HCT116 (cell line): ENCODE results near the gene GRHL3.

Experiments
- CBX3 ChIP-seq: IDR thresholded peaks from 2 replicates; pipeline ENCODE4 v1.6.1; 2012; ENCODE audit warnings: low read depth
- CTCF ChIP-seq, 3 experiments: fragments of 200-600 bp in 1 of 3; sonication (generic) in 1 of 3; IDR thresholded peaks in 2 of 3; conservative IDR thresholded peaks in 1 of 3; 2 replicates each; pipeline ENCODE4 v1.5.1; 2012 to 2017; ENCODE audit warnings: low read depth in 2 of 3, low read length in 2 of 3, antibody characterized with exemption in 1 of 3, borderline replicate concordance in 1 of 3, control low read depth in 1 of 3, mild to moderate bottlenecking in 1 of 3, mixed read lengths in 1 of 3, mixed run types in 1 of 3, moderate library complexity in 1 of 3; ENCODE audit not compliant: insufficient read depth in 1 of 3
- MAX ChIP-seq: IDR thresholded peaks from 2 replicates; pipeline ENCODE4 v1.6.1; 2012
- POLR2A ChIP-seq: IDR thresholded peaks from 2 replicates; pipeline ENCODE4 v1.7.0; 2011; ENCODE audit warnings: borderline replicate concordance; ENCODE audit not compliant: insufficient read depth, insufficient read length; ENCODE audit errors: extremely low read depth
- REST ChIP-seq: IDR thresholded peaks from 2 replicates; pipeline ENCODE4 v1.6.1; 2012; ENCODE audit warnings: low read depth

- TF ChIP-seq CTCF (IDR thresholded peaks at IDR 0.05 in 2 of 3, conservative IDR thresholded peaks at IDR 0.05 in 1 of 3; ENCODE audit: borderline replicate concordance in 1 of 3, insufficient read depth in 1 of 3, low read depth in 2 of 3, low read length in 2 of 3) (no peak), POLR2A (no peak), MAX (no peak), CBX3 (no peak), REST (no peak)
These were observed 8.3 kb downstream of the GRHL3 start for GRCh38 chr1:24327486-24327885.
